Ishikawa (cell line): ENCODE data around the gene PPP1R13L.

Experiments used
- CREB1 ChIP-seq: IDR thresholded peaks from 2 replicates; pipeline ENCODE4 v1.6.1; 2012; ENCODE audit warnings: low read depth
- EGR1 ChIP-seq: IDR thresholded peaks from 2 replicates; pipeline ENCODE4 v1.6.1; 2012
- EP300 ChIP-seq: IDR thresholded peaks from 2 replicates; pipeline ENCODE4 v1.6.1; 2012; ENCODE audit warnings: borderline replicate concordance
- TAF1 ChIP-seq: IDR thresholded peaks from 2 replicates; pipeline ENCODE4 v1.6.1; 2012; ENCODE audit warnings: low read depth, mild to moderate bottlenecking
- TCF12 ChIP-seq: IDR thresholded peaks from 2 replicates; pipeline ENCODE4 v1.6.1; 2012; ENCODE audit warnings: low read depth
- YY1 ChIP-seq: IDR thresholded peaks from 2 replicates; pipeline ENCODE4 v1.6.1; 2012; ENCODE audit warnings: low read depth
- TF ChIP-seq, protein P1 (sequence below): IDR thresholded peaks from 2 replicates; pipeline ENCODE4 v1.6.1; 2012; ENCODE audit warnings: low read depth, mild to moderate bottlenecking
- TF ChIP-seq, protein P2 (sequence below): IDR thresholded peaks from 2 replicates; pipeline ENCODE4 v1.6.1; 2012

DNA sequence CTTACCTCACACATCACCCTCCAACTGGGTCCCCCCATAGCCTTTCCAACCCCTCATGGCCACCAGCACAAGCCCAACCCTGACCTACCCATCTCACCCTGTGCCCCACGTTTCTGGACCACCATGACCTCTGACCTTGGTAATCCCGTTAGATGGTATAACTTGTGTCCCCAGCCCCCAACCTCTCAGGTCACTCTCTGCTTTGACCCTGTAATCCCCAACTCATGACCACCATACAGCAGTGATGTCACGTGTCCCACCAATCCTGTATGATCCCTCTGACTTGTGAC, 55.8 kb downstream of the PPP1R13L start:
- TF ChIP-seq EGR1 (no peak), TAF1 (no peak), YY1 (no peak), CREB1 (no peak), TCF12 (no peak), EP300 (no peak)
- TF ChIP-seq, protein P1, sequence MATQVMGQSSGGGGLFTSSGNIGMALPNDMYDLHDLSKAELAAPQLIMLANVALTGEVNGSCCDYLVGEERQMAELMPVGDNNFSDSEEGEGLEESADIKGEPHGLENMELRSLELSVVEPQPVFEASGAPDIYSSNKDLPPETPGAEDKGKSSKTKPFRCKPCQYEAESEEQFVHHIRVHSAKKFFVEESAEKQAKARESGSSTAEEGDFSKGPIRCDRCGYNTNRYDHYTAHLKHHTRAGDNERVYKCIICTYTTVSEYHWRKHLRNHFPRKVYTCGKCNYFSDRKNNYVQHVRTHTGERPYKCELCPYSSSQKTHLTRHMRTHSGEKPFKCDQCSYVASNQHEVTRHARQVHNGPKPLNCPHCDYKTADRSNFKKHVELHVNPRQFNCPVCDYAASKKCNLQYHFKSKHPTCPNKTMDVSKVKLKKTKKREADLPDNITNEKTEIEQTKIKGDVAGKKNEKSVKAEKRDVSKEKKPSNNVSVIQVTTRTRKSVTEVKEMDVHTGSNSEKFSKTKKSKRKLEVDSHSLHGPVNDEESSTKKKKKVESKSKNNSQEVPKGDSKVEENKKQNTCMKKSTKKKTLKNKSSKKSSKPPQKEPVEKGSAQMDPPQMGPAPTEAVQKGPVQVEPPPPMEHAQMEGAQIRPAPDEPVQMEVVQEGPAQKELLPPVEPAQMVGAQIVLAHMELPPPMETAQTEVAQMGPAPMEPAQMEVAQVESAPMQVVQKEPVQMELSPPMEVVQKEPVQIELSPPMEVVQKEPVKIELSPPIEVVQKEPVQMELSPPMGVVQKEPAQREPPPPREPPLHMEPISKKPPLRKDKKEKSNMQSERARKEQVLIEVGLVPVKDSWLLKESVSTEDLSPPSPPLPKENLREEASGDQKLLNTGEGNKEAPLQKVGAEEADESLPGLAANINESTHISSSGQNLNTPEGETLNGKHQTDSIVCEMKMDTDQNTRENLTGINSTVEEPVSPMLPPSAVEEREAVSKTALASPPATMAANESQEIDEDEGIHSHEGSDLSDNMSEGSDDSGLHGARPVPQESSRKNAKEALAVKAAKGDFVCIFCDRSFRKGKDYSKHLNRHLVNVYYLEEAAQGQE, result no peak
- TF ChIP-seq, protein P2, sequence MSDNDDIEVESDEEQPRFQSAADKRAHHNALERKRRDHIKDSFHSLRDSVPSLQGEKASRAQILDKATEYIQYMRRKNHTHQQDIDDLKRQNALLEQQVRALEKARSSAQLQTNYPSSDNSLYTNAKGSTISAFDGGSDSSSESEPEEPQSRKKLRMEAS, result no peak
